ENCODE data around the gene SH3BGRL3.
"Not testable (repeated sequence)": the region's sequence is repeated elsewhere in the genome, so short reads cannot be mapped to it uniquely, and the experiment has no call there.

SH3BGRL3 gene

GRCh38 chr1:26323382-26323781 is 43.5 kb downstream of the SH3BGRL3 start:
- H3K36me3 Mint-ChIP-seq (ENCODE audit: low read depth), result peaks cover 45% of the 10 kb centered on the region
- H3K27me3 Mint-ChIP-seq, result no peaks in the 10 kb centered on the region
- intact Hi-C loops (cut with micrococcal nuclease), result loop anchor here (5.0 kb wide), 2 partner anchors 156 to 216 kb away; partner anchors contain the start of genes C1orf232 and ZNF593
- peaks cover 38% of the 10 kb centered on the region for H3K4me1 Mint-ChIP-seq (ENCODE audit: low read depth)
- H3K9me3 Mint-ChIP-seq, result no peaks in the 10 kb centered on the region
- H3K4me3 Mint-ChIP-seq, result no peak overlapping the region
- no peak overlapping the region for H3K27ac Mint-ChIP-seq

- H3K36me3 Mint-ChIP-seq (ENCODE audit: low read depth), result peaks cover 45% of the 10 kb centered on the region
- H3K27me3 Mint-ChIP-seq, result peaks cover 5% of the 10 kb centered on the region
- intact Hi-C loops (cut with micrococcal nuclease), result loop anchor here (5.0 kb wide), 2 partner anchors 157 to 217 kb away; partner anchors contain the start of genes C1orf232 and ZNF593
- H3K27ac Mint-ChIP-seq, result no peak overlapping the region
- peaks cover 26% of the 10 kb centered on the region for H3K4me1 Mint-ChIP-seq (ENCODE audit: low read depth)
- no peak overlapping the region for H3K4me3 Mint-ChIP-seq
- H3K9me3 Mint-ChIP-seq, result no peaks in the 10 kb centered on the region
Measured at GRCh38 chr1:26324550-26324949, 44.7 kb downstream of the SH3BGRL3 start.

- Mint-ChIP-seq H3K4me3 (no peak overlapping the region), H3K9me3 (no peaks in the 10 kb centered on the region), H3K36me3 (ENCODE audit: low read depth) (peaks cover 17% of the 10 kb centered on the region), H3K4me1 (ENCODE audit: low read depth) (peaks cover under 1% of the 10 kb centered on the region), H3K27me3 (peaks cover 11% of the 10 kb centered on the region), H3K27ac (no peak overlapping the region)
- intact Hi-C loops (cut with micrococcal nuclease), result no loop called here
Measured at GRCh38 chr1:26327956-26328362, 48.1 kb downstream of the SH3BGRL3 start.

GRCh38 chr1:26328597-26328996 is 48.7 kb downstream of the SH3BGRL3 start:
- Mint-ChIP-seq H3K27me3 (peaks cover 11% of the 10 kb centered on the region), H3K4me1 (ENCODE audit: low read depth) (no peaks in the 10 kb centered on the region), H3K27ac (no peak overlapping the region), H3K36me3 (ENCODE audit: low read depth) (peaks cover 10% of the 10 kb centered on the region), H3K9me3 (no peaks in the 10 kb centered on the region), H3K4me3 (no peak overlapping the region)
- intact Hi-C loops (cut with micrococcal nuclease), result no loop called here

GRCh38 chr1:26329380-26329779 is 49.5 kb downstream of the SH3BGRL3 start:
- H3K4me3 Mint-ChIP-seq; H3K36me3 Mint-ChIP-seq (ENCODE audit: low read depth); intact Hi-C loops (cut with micrococcal nuclease); H3K4me1 Mint-ChIP-seq (ENCODE audit: low read depth); H3K27ac Mint-ChIP-seq; H3K9me3 Mint-ChIP-seq: not testable (repeated sequence)
- peaks cover 11% of the 10 kb centered on the region for H3K27me3 Mint-ChIP-seq

GRCh38 chr1:26330276-26330675 is 50.4 kb downstream of the SH3BGRL3 start:
- no peak overlapping the region for H3K27ac Mint-ChIP-seq
- H3K4me1 Mint-ChIP-seq (ENCODE audit: low read depth), result no peaks in the 10 kb centered on the region
- intact Hi-C loops (cut with micrococcal nuclease), result no loop called here
- H3K4me3 Mint-ChIP-seq, result no peak overlapping the region
- no peaks in the 10 kb centered on the region for H3K9me3 Mint-ChIP-seq
- H3K27me3 Mint-ChIP-seq, result peaks cover 19% of the 10 kb centered on the region
- H3K36me3 Mint-ChIP-seq (ENCODE audit: low read depth), result no peaks in the 10 kb centered on the region
